Activated CD4-positive, CD25-positive, alpha-beta regulatory T cell treated with anti-CD3 and anti-CD28 coated beads, Interleukin-2, amount 50 U/mL, for 16 hours (primary cell): ENCODE data around the gene ZNF407.

ENCODE experiments used
- DNase-seq: peaks from one replicate; pipeline ENCODE4 v3.0.0-alpha.2; 2020; ENCODE audit warnings: low read depth, low spot score

ZNF407 gene

DNA sequence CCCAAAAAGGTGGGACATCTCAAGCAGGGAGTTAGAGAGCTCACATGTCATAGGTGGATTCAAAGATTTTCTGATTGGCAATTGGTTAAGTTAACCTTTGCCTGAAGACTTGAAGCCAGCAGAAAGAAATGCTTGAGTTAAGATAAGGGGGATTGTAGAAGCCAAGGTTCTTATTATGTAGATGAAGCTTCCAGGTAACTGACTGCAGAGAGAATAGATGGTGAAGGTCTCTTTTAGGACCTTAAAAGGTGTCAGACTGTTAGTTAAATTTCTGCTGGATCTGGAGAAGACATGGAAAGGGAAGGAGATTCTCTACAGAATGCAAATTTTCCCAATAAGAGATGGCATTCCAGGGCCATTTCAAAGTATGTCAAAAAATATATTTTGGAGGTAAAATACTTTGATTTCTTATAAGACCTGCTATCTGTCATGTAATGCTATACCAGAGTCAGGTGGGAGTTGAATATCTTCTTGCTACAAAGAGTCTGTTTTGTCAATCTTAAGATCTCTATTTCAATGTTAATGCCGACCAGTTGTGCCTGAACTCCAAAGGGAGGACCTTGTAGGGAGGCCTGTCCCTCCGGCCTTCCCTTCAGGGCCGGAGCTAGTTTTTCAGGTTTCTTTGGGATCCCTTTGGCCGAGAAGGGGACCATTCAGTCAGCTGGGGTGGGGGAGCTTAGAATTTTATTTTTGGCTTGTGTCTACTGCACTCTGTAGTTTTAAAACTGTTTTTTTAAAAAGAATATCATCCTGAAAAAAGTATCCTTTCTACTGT lies 330.7 kb downstream of the ZNF407 start:
- DNase-seq = no peak

GRCh38 chr18:74929110-74929509 lies 331.4 kb downstream of the ZNF407 start:
- DNase-seq = no peak

DNA sequence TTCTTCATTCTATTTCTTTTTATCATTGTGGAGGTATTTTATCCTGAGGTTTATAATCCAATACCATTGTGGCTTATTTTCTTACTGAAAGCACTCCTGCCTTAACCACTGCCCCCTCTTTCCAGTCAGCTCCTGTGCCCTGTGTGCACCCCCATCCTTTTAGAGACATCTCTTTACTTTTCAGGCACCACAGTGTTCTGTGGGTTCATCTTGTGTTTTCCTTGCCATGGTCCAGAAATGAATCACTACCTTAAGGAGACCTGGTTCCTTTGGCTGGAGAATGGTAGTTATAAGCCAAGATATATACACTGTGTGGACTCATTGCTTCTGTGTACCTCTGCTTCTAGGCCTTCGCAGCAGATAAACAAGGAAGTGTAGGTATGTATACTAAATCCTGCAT lies 332.9 kb downstream of the ZNF407 start:
- no peak for DNase-seq

GRCh38 chr18:74933930-74934329 lies 336.3 kb downstream of the ZNF407 start:
- DNase-seq = no peak

GRCh38 chr18:74935434-74935833 lies 337.8 kb downstream of the ZNF407 start:
- DNase-seq = no peak

DNA sequence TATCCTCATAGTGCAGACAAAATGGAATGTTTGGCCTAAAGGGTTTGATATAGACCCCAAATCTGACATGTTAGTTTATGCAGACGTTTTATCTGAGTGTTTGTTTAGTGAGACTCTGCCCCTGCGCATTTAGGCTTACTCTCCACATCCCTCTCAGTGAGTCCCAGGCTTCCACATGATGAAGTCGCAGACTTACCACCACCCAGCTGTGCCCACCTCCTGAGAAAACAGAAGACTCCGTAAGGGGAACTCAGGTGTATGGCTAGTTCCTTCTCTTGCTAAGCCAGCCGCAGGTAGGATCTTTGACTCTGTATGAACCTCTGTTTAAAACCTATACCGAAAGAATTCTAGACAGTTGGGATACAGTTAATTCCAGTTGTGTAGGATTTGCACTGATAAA lies 338.7 kb downstream of the ZNF407 start:
- DNase-seq = no peak

- DNase-seq = no peak
Observed at GRCh38 chr18:74937291-74937690, 339.6 kb downstream of the ZNF407 start.

DNA sequence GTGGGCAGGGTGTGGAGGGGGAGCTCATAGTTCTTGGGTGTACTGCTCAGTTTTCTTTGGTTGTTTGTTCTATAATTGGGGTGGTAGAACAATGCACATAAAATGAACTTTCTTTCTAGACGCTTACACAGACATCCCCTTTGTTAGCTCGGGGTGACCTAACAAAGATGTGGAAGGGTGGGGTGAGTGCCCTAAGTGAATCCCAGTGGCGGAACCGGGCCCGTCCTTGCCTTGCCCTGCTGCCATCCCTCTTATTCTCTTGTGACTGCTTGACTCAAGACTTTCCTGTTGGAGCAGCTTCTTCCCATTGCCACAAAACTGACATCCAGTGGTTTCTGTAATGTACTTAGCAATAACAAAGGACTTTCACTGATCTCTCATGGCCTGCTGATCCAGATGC lies 343.2 kb downstream of the ZNF407 start:
- DNase-seq = no peak

DNA sequence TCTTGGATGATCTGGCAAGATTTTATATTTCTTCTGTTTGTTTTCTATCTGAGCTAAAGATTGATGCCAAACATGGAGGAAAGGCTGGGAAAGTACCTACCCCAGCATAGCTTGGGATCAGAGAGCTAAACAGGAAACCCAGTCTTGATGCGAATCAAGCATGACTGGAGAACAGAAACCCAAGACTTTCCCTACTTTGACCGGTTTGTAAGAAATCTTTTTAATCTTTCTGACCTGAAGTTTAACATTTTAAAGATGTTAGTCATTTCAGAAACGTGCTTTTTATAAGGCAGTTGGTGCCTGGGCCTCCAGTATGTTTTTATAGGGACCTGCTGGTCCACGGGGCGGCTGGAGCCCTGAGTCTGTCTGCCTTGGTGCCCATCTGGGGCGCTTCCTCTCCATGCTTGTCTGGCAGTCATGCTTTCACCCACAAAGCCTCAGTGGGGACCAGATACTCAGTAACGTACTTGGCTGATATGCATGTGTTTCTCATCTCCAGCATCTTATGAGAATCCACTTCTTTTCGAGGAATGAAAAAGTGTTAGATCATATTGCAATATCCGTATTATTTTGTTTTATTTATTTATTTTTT lies 344.7 kb downstream of the ZNF407 start:
- DNase-seq = no peak

- DNase-seq = no peak
Observed at GRCh38 chr18:74944676-74945075, 347.0 kb downstream of the ZNF407 start.

DNA sequence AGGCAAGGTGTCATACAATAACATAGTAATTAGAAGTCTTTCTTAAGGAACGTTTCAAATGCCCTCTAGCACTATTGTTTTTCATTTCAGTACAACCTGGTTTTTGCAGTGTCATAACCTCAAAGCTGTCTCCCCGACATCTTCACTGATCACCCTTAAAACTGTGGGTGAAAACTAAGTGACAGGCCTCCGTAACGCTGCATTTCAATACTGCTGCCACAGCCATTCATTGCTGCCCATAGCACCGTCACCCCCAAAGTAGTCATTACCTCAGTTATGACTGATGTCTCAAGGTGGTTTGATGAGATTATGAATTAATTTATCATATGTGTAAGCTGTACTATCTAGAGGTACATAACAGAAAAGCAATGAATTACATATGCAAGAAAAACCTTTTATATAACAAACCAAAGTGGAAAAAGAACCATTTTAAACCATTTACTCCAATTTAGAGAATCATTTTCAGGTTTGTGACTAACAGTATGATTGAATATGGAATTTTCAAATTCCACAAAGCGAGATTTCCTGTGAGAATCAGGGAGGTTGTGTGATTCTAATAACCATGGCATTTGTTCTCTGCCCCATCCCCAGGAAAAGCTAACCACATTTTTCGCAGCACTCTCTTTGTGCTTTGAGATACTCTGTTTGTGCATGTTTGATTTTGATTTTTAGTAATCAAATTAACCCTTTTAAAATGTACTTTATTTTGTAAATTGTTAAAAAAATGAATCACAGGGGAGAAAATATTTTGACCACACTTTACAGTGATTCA lies 348.3 kb downstream of the ZNF407 start:
- no peak for DNase-seq

DNA sequence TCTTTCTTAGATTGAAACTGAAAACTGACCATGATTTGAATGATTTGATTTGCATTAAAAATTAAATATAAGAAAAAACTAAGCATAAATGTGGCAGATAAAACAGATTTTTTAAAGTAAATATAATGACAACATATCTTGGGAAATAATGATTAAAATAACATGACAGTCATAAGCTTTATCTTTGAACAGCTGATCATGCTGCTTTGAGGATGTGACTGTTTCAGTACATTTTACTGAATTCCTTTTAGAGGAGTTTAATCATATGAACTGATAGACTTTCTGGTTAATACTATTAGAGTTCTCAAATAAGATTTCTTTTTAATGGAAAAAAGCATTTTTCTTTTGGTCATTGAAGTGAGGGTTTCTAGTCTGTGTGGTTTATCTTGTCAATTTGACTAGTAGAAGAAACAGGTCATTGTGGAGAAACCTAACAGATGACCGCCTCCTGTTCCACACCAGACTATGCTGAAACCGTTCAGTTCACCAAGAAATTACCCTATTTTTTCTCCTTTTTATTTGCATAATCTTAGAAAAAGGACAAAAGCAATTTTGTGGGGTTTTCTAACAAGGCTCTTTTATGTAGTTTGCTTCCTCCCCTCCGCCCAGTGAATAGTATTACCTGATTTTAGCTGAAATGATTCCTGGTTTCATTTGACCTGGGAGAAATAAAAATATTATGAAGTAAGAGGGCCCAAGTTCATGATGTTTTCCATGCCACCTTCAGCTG lies 349.1 kb downstream of the ZNF407 start:
- DNase-seq = no peak

DNA sequence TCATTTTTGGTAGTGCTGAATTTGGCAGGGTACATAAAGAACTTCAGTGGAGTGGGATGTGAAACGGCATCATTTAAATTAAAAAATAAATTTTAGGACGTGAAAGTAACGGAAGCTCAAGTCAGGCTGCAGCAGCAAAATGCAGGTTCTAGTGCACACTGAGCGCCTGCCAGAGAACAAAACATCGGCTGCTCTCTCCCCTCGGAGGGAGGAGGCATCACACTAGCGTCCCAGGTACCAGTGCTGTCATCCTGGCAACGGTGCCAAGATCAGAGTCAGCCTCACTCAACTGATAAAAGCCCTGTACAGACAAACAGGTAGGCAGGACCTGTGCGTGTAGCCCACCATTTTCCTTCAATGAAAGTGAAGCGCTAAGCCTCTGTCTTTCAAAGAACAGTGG lies 349.7 kb downstream of the ZNF407 start:
- DNase-seq = no peak

DNA sequence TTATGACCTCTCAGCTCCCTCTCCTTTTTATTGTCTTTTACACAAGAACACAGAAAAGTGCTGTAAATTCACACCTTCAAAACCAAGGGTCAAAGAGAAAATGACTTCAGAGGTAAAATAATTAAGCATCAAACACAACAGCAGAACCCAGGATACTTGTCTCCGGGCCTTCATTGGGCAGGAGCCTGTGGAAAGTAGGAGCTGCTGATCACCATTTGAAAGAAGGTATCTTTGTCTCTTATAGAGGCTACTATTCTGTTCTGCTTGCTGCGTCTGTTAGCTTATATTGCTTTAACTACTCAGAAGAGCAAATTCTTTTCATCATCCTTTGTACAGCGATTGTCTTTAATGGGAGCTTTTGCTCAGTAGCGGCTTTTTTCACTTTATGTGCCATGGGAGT lies 350.2 kb downstream of the ZNF407 start:
- DNase-seq = no peak

- no peak for DNase-seq
Observed at GRCh38 chr18:74949611-74950010, 351.9 kb downstream of the ZNF407 start.

DNA sequence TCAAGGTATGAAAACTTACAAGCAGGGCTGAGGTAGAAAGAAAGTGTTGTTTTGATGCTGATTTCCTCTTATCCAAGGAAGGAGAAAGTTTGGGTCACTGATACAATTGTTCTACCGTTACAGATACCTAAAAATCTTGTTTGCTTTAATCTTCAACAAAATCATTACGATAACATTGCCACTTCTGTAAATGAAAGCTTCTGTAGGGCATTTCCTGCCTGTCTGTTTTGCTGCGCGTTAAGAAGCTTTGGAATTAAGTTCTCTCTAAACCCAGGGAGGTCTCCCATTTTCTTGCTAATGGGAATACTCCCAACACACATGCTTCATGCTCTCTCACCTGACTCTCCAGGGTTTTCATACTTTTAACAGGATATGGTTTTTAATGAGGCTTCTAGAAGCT lies 352.8 kb downstream of the ZNF407 start:
- no peak for DNase-seq

DNA sequence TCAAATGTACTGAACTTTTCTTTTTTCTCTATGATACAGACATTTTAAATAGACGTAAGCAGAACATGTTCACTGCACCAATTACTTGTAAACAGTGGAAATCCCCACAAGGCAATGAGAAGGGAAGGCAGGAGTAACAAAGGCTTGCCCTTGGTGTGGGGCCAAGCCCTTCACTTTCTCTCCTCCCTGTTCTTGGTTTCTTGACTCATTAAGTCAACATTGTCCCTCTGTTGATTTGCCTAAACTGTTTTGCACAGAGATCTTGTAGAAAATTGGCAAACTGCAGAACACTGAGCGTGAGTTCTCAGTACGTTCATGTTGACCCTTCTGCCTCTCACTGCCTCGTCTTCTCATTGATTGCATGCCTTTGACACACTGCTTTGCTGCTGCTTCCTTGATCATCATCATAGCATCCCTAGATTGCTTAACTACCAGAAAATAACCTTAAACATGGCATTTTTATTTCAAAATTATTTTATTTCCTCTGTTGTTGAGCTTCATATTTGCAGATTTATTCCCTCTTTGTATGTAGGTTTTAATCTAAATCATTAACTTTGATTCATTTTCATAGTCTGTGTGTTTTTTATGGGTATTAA lies 353.6 kb downstream of the ZNF407 start:
- DNase-seq = no peak

DNA sequence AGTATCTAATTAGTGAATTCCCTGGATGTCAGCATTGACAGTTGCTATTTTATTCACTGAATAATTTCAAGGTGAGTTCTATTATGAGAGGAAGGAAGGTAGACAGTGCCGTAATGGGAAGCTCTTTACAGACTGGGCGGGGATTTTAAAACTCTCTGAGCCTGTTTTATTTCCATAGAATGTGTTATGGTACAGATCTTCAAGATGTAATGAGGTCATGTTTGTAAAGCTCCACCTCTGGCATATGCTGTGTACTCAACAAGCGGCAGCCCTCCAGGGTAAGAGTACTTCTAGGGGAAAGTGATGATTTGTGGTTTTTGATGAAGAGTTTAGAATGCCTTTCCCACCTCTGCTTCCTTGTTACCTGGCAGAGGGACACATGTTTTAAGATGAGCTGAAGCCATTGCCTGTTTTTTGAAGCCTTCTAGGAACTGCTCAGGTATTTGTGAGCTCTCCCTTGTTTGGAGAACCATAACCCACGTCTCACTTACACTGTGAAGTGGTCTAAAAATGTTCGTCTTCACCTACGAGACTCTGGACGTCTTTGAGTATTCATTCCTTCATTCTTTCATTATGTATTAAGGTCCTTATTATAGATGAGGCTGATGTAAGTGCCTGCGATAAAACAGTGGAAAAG lies 360.0 kb downstream of the ZNF407 start:
- DNase-seq = no peak

DNA sequence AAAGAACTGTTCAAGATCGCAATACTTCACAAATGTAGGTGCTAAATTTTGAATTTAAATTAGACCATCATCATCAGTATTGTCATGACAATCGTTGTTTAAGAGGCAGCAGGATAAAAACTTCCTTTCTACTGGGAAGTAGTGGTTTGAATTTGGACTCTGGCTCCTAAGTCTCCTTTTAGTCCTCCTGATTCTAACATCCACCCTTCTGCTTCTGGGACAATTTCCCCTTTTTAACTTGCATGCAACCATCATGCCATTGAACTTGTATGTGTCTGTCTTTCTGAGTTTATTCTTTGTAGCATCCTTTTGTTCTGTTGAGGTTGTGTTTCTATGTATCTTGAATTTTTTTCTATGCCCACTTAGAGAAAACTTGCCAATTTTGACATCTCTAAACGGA lies 361.5 kb downstream of the ZNF407 start:
- no peak for DNase-seq

DNA sequence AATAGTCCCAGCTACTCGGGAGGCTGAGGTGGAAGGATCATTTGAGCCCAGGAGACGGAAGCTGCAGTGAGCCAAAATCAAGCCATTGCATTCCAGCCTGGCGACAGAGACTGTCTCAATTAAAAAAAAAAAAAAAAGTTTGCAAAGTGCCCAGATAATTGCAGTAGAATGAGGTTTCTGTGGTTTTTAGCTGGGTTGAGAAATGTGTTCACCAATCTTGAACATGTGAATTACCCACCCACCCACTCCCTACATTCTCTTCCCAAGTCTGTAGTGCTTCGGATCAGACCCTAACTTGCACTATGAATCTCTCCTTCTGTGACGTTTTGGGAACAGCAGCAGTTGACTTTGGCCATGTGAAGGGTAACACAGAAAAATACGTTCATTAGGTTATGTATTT lies 363.9 kb downstream of the ZNF407 start:
- DNase-seq = no peak

- DNase-seq = no peak
Observed at GRCh38 chr18:74963820-74964446, 366.3 kb downstream of the ZNF407 start.
